ENCODE data around the gene GRAMD1B. TPM values are rescaled to one million over a fixed set of nuclear protein-coding genes. Genes with fewer than 3 reads are reported as not detected.
A peak's percentile ranks its signal among the peaks of the same experiment; 100 is the strongest.
"Not testable (repeated sequence)": the region's sequence is repeated elsewhere in the genome, so short reads cannot be mapped to it uniquely, and the experiment has no call there.

GRAMD1B gene
- total RNA-seq, 2 donors from 2014 or later = 3.1 to 3.8 TPM

- no peaks in the 10 kb centered on the region for H3K27me3 ChIP-seq
- TF ChIP-seq, protein P1, sequence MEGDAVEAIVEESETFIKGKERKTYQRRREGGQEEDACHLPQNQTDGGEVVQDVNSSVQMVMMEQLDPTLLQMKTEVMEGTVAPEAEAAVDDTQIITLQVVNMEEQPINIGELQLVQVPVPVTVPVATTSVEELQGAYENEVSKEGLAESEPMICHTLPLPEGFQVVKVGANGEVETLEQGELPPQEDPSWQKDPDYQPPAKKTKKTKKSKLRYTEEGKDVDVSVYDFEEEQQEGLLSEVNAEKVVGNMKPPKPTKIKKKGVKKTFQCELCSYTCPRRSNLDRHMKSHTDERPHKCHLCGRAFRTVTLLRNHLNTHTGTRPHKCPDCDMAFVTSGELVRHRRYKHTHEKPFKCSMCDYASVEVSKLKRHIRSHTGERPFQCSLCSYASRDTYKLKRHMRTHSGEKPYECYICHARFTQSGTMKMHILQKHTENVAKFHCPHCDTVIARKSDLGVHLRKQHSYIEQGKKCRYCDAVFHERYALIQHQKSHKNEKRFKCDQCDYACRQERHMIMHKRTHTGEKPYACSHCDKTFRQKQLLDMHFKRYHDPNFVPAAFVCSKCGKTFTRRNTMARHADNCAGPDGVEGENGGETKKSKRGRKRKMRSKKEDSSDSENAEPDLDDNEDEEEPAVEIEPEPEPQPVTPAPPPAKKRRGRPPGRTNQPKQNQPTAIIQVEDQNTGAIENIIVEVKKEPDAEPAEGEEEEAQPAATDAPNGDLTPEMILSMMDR (IDR thresholded peaks at IDR 0.05) = no peak
- peaks cover 0 to 16% of the 10 kb centered on the region in 2 donors for H3K4me1 ChIP-seq
- no peak overlapping the region for H3K27ac ChIP-seq
- no peaks in the 10 kb centered on the region for H3K36me3 ChIP-seq
- no peak for DNase-seq (ENCODE audit: low spot score)
- no peak overlapping the region for H3K4me3 ChIP-seq
- no peaks in the 10 kb centered on the region for H3K9me3 ChIP-seq
These were observed 24.7 kb downstream of the GRAMD1B start for GRCh38 chr11:123454796-123455195.

DNA sequence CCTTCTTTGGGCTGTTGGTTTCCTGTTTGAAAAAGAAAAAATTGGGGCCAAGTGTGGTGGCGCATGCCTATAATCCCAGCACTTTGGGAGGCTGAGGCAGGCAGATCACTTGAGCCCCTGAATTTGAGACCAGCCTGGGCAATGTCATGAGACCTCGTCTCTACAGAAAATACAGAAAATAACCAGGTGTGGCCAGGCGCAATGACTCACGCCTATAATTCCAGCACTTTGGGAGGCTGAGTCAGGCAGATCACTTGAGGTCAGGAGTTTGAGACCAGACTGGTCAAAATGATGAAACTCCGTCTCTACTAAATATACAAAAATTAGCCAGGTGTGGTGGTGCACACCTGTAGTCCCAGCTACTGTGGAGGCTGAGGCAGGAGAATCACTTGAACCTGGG, 26.4 kb downstream of the GRAMD1B start:
- not testable (repeated sequence) for H3K27ac ChIP-seq; H3K4me3 ChIP-seq; H3K9me3 ChIP-seq; H3K36me3 ChIP-seq; DNase-seq (ENCODE audit: low spot score); H3K27me3 ChIP-seq
- H3K4me1 ChIP-seq = peaks cover 0 to 15% of the 10 kb centered on the region in 2 donors

DNA sequence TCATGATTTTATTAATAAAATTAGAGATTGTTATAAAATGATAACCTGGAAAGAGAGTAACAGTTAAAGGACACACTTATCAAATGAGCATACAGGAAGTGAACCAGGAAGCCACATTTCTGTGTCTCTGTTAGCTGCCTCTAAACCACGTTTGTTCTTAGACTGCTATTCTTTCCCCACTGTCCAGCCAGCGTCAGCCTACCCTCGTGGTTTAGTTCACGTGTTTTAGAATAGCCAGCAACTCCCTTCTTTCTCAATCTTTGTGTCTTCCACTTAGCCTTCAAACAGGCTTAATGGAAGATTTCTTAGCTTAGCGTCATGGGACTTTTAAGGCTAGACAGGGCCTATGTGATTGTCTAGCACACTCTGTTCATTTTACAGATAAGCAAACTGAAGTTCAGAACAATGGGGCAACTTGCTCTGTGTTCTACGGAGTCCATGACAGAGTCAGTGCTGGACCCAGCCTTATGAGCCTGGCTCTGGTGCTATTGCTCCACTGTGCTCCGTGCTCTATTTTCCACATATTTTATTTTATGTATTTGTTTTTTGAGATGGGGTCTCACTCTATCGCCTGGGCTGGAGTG, 27.2 kb downstream of the GRAMD1B start:
- Histone ChIP-seq H3K27ac (peak overlapping the region in 1 of 2 donors; percentile 11), H3K9me3 (no peaks in the 10 kb centered on the region), H3K36me3 (no peaks in the 10 kb centered on the region), H3K27me3 (no peaks in the 10 kb centered on the region), H3K4me3 (no peak overlapping the region), H3K4me1 (peaks cover 0 to 16% of the 10 kb centered on the region in 2 donors)
- peak; percentile 65 for DNase-seq (ENCODE audit: low spot score)
- TF ChIP-seq, protein P1 (IDR thresholded peaks at IDR 0.05) = no peak

DNA sequence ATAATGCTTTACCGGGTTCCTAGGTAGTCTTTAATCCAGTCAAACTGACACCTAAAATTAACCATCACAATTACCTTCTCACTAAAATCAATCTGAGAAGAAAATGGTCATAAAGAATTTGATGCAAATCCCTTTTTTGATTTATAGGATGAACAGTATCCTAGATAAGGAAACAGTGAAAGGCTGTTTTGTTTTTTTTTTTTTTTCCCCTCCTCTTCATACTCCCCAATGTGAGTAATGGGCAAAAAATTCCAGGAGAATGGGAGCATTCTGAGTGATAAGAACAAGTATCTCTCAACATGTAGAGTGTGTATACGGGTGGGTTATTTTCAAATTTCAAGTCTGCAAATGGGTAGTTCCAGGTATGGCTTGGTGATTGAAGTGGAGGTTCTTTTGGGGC, 28.4 kb downstream of the GRAMD1B start:
- Histone ChIP-seq H3K4me3 (no peak overlapping the region), H3K9me3 (no peaks in the 10 kb centered on the region), H3K27ac (no peak overlapping the region), H3K36me3 (no peaks in the 10 kb centered on the region), H3K27me3 (no peaks in the 10 kb centered on the region), H3K4me1 (peaks cover 0 to 16% of the 10 kb centered on the region in 2 donors)
- TF ChIP-seq, protein P1 (IDR thresholded peaks at IDR 0.05) = no peak
- no peak for DNase-seq (ENCODE audit: low spot score)

DNA sequence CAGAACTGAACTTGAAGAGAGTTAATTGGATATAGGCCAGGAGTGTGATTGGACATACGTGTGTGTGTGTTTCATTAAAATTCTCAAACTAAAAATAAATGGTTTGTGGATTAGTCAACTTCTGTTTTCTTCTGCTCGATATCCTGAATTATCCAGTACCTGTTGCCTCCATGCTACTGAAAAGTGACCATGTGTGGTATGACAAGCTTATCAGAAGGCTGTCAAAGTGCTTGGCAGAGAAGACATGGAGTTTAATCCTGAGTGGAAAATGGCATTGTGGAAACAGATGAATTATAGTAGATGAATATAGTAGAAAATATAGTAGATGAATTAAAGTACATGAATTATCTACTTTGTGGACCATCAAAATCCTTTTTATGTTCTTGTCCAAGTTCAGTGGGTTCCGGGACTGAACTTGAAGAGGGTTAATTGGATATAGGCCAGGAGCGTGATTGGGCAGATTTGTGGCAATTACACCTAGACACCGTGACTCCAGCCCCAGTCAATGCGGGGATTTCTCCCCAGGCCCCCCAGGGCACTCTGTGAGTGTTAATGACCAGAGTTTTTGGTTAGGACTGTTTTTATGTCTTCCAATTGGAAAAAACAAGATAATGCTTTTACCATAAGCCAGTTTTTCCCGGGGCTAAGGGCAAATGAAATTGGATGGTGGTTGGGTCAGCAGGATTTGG, 30.1 kb downstream of the GRAMD1B start:
- H3K4me3 ChIP-seq = no peak overlapping the region
- H3K9me3 ChIP-seq = no peaks in the 10 kb centered on the region
- no peaks in the 10 kb centered on the region for H3K27me3 ChIP-seq
- TF ChIP-seq, protein P1 (IDR thresholded peaks at IDR 0.05) = no peak
- no peak overlapping the region for H3K27ac ChIP-seq
- DNase-seq (ENCODE audit: low spot score) = no peak
- H3K36me3 ChIP-seq = no peaks in the 10 kb centered on the region
- peaks cover 0 to 16% of the 10 kb centered on the region in 2 donors for H3K4me1 ChIP-seq

DNA sequence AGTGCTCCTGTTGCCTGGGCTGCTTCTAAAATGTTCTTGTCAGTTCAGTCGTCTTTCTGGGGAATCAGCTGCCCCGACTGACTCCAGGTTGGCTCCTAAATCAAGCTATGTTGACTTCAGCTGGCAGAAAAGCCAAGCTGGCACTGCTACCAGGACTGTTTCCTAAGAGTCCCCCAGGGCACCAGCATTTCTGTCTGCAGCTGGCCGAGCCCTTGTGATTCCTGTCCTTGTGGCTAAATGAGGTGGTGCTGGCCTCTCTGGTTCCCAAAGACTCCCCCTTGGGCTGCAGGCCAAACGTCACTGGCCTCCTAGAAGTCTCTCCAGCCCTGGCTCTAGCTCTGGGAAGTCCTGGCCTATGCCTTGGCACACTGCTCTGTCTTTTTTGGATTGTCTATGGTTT, 31.1 kb downstream of the GRAMD1B start:
- DNase-seq (ENCODE audit: low spot score) = no peak
- Histone ChIP-seq H3K9me3 (no peaks in the 10 kb centered on the region), H3K36me3 (no peaks in the 10 kb centered on the region), H3K4me3 (no peak overlapping the region), H3K27me3 (no peaks in the 10 kb centered on the region), H3K4me1 (peaks cover 0 to 16% of the 10 kb centered on the region in 2 donors), H3K27ac (no peak overlapping the region)
- TF ChIP-seq, protein P1 (IDR thresholded peaks at IDR 0.05) = no peak

GRCh38 chr11:123465667-123466066, 35.6 kb downstream of the GRAMD1B start:
- not testable (repeated sequence) for H3K4me3 ChIP-seq; H3K36me3 ChIP-seq; DNase-seq (ENCODE audit: low spot score); H3K27ac ChIP-seq; H3K9me3 ChIP-seq; H3K27me3 ChIP-seq
- H3K4me1 ChIP-seq = peaks cover 0 to 13% of the 10 kb centered on the region in 2 donors

DNA sequence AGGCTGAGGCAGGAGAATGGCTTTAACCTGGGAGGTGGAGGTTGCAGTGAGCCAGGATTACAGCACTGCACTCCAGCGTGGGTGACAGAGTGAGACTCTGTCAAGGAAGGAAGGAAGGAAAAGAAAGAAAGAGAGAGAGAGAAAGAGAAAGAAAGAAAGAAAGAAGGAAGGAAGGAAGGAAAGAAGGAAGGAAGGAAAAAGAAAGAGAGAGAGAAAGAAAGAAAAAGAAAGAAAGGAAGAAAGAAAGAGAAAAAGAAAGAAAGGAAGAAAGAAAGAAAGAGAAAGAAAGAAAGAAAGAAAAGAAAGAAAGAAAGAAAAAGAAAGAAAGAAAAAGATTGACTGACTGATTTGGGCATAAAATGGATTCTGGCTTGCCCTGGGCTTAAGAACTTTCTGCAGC, 36.1 kb downstream of the GRAMD1B start:
- not testable (repeated sequence) for H3K36me3 ChIP-seq; H3K4me1 ChIP-seq; H3K9me3 ChIP-seq; DNase-seq (ENCODE audit: low spot score); H3K27me3 ChIP-seq; H3K27ac ChIP-seq; H3K4me3 ChIP-seq

Measured in right atrium auricular region (tissue), 2 donors.